NCI-H1436 (cell line): ENCODE measurements around the gene TFDP1.
A peak's percentile ranks its signal among the peaks of the same experiment; 100 is the strongest.

Experiments
- DNase-seq: peaks from one replicate; lab custom pipeline; 2025; lab: John Stamatoyannopoulos, UW

The TFDP1 gene

DNA sequence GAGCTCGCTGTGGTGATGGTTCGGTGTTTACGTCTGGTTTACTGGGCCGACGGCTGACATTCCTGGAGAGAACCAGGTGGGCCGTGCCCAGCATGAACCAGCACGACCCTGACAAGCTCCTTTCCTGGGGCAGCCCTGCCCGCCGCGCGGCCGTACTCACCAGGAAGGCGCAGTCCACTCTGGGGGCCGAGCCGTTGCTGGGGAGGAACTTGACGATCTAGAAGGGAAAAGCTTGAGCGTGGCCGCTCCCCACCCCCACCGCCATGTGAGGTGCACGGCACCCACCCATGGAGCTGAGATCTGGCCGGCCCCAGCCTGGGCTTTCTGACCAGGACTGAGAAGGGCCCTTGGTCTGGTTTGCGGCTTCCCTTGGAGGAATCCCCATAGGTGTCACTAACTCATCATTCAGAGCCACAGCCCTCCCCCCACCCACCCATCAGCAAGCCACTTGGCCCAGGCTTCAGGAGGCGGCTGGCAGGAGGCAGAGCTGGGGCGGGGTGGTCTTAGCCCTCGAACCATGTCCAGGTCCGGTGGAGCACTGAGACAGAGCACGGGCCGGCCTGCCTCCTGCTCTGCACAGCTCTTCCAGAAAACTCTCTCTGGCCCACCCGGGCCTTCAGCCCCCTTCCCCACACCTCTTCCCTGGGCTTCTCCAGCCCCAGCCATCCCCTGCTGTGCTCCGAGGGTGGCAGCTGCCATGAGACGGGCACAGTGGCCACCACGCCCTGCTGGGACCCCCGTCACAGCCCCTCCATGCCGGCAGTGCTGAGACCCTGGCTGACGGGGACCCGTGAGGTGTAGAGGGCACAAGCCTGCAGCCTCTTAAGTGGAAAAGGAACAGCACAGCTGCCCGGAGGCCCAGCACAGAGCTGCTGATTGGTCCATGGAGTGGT, 67.2 kb downstream of the TFDP1 start:
- DNase-seq: no peak

DNA sequence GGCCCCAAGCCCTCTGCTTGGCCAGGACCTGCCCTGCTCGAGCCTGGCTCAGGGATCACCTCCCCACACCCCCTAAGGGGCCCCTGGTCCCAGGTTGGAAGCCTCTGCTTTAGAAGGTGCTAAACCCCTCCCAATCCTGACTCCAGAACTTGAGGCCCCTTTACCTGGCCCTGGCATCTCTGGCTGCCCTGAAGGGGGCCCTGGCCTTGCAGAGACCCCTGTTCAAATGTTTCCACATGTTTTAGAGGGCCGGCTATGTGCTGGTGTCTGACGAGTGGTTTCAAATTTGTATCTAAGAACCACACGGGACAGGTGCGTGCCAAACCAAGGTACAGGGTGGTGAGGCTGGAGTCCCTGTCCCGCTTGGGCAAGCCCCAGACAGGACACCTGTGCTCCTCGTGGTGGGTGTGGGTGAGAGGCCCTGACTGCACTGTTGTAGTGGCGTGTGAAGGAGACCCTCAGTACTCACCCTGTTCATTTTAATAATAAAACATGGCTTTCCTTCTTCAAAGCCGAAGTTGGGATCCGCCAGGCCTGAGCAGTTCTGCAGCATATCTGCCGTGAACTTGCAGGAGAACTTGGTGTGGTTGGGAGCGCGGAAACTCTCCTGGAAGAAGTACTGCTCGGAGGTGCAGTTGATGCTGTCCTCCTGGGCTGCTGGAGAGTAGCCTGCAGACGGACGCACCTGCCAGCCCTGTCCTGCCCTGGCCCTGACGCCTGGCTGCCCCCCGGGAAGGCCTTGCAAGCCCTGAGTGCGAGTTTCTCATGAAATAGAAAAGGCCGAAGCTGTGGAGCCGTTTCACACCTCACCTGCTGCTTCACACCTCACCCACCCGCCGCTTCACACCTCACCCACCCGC, 68.1 kb downstream of the TFDP1 start:
- DNase-seq: no peak

DNA sequence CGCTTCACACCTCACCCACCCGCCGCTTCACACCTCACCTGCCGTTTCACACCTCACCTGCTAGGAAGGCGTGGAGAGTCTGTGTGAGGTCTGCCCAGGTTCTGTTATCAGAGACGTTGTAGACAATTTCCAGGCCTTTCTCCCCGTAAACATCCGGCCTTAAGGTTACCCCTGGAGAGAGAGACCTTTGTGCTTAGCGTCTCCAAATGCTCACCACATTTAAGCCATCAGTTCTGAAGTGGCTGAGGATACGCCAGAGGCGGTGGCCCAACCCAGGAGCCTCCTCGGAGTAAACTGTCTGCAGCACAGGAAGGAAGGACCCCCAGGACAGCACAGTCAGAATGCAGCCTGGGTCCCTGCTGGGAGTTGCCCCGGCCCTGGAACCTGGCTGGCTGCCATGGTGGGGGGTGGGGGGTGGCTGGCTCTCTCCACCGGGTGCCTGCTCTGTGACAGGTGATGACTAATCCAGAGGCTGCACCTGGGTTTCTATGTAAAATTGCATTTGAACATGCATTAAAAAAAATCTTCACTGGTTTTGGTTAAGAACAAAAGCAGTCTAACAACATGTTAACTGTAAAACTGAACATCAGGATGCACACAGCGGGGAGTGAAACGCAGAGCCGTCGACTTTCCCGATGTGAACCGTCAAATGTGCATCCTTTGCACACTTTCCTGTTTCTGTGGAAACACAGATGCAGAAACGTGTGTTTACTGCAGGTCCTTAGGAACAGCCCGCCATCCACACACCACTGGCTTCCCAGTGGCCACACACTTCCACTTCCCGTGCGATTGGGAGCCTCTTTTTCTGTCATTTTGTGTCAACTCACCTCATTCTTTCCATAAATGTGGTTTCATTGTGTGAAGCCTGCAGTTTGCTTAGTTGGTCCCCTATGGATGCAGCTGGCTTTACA, 69.0 kb downstream of the TFDP1 start:
- DNase-seq: peak; percentile 31

DNA sequence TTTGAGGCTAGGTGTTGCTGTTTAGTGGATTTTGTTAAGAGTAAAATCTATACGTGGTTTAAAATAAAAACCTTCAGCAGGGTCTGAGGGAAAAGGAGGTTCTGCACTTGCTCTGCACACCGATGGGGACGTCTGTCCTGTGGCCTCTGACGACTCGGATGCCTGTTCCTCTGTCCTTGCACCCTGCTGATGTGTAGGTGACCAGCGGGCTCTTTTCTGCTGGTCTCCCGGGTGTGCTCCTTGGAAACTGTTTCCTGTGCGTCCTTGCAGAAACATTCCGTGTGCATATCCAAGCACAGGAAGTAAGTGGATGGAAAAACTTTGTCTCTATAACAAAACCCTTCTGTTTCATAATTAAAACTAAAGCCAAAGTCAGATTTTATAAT, 69.6 kb downstream of the TFDP1 start:
- DNase-seq: no peak

DNA sequence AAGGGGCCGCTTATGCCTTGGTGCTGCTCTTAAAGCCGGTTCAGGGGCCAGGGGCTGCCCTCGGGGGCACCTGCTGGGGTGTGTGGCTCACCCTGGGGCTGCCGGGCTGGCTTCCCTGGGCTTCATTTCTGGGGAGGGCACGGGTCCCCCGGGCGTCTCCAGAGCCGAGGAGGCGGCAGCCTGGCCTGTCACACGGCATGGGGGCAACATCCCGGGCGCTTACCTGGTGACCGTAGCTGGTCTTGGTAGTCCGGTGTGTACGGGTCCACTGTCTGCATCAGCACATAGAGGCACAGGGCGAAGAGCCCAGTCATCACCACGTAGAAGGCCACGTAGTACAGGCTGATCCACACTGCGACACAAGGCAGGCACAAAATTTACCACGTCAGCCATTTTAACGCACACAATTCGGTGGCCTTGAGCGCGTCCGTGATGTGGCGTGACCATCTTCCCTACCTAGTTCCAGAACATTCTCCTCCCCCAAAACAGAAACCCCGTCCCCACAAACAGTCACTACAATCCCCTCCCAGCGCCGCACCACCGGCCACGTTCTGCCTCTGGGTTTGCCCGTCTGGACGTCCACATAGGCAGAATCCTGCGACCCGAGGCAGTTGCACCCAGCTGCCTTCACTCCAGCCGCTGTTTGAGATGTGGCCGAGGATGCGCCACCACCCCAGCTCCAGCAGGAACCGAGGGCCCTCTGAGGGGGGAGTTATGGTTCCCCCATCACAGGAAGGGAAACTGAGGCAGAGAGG, 70.2 kb downstream of the TFDP1 start:
- no peak for DNase-seq

DNA sequence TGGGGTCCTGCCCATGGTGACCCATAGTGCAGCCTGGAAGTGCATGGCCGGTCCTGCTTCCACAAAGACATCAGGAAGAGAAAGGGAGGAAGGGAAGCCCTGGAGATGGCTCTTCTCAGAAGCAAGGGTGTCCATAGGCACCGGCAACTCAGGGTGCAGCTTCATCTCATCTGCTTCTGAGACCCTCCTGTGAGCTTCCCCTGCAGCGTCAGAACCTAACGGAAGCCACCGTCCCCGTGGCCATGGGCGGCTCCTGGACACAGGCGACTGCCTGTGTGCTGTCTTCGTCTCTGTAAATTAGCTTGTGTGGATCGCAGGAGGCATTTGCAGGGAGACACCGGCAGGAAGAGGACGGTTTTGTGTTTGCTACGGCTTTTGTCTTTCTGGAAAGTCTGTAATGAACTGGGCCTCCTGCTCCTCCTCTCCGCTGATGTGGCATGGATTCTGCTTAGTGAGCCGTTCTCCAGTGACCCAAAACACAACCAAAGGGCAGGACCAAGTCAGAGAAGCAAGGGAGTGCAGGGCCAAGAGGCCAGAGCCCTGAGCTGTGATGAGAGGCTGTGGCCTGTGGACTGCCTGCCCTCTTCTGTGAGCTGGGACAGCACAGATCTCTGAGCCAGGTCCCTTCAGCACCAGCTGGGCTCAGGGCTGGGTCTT, 70.9 kb downstream of the TFDP1 start:
- DNase-seq: no peak

DNA sequence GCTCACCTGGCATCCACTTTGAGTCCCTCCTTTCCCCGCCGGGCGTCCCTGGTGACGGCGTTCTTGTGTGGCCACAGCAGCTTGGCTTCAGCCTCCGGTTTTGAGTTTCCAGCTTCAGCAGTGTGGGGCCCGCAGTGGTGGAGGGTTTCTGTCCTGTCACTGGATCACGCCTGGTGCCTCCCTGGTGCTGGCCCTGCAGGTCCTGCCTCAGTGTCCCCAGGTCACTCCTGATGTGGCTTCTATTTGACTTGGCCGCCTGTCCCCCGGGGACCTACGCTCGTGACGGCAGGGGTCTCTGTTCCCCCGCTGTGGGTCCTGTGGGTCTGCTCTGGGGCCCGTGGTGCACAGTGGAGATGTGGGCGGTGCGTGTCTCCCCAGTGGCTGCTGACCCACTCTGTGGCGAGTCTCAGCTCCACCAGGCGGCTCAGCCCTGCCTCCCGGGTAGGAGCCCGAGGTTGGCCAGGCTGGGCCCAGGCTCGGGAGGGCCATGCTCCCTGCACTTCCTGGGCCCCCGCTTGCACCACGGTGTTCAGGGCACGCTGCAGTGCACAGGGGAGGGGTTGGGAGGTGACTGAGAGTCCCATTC, 71.5 kb downstream of the TFDP1 start:
- DNase-seq: no peak

DNA sequence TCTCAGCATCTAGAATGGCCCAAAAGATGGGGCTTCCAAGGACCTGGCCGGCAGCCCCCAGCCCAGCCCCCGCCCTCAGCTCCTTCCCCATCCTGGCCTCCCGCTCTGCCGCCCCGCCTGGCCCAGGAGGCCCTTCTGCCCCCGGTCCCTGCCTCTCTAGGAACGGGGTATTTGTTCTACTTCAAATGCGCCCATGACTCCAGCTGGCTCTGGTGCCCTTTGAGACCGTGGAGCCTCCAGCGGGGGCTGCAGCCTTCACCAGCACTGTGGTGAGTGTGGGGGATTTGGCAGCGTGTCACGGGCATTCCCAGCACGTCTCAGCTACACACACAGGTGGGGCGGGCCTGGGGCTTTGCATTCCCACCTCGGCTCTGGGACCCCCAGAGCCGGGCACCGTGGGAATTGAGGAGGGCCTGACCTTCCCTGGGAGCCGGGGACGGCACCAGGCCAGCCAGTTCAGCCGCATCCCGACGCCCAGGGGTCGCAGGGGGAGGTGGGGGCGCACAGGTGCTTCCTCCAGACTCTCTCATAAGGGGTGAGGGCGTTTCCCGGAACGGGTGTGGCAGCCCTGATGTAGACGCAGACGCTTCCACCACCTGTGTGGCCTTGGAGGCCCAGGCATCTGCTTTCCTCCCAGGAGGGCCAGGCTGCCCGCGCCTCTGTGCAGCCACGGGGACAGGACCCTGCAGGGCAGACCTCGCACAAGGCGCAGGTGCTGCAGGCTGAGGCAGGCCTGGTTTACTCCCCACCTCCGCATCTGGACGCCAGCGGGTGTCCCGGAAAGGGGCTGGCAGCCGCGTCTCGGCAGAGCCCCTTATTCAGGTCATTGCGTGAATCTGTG, 72.5 kb downstream of the TFDP1 start:
- DNase-seq: no peak

DNA sequence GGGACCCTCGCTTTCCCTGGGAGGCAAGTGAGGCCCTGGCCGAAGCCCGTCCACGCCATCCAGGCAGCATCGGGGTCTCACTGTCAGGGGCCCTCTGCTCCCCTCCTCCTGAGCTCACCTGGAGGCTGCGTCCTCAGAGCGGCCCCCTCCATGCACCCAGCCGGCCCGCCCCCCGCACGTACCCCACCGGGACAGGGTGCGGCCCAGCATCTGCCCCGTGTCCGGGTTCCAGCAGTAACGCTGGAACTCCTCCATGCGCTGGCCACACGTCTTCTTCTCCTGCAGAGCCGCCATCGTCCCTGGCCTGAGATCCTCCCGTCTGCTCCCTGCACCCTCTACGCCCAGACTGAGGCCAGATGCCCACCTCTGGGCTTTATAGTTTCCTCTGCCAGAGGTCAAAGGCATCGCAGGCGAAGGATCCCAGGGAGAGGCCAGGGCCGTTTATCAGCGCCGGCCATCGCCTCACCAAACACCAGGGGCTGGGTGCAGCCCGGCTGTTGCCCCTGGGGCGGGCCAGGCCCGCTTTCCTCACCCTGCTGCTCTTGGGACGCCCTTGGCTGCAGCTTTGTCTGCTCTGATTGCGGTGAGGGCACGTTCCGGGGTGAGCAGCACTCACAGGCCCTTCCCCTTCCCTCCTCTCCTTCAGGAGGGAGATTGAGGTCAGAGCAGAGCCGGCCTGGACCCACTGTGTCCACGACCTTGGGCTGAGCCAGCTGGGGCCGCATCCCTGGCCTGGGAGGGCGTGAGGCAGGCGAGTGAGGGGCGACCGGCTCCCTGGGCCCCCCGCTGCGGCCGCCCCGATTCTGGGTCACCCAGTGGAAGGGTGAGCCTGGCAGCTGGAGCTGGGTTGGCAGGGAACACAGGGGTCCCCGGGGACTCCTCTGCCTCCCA, 73.5 kb downstream of the TFDP1 start, which contains the start of gene ATP4B:
TSS of gene ATP4B (minus strand) at position 348 of the 891 bp plus-strand sequence. CDS start at position 294, 54 bp downstream.
- no peak for DNase-seq

DNA sequence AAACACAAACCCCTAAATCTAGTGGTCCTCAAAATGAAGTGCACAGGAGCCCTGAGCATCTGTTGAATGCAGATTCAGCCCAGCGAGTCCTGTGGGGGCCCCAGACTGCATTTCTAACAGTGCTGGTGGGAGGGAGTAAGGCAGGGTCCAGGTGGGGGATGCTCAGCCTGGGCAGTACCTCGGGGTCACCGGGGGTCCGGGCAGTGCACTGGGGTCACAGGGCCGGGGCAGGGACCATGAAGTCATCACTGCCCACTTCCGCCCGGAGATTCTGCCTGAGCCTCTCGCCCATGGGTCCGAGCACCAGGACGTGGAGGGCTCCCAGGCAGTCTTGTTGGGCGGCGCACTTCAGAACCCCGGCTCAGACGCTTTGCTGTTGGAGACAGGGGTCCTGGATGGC, 74.3 kb downstream of the TFDP1 start:
- DNase-seq: no peak

DNA sequence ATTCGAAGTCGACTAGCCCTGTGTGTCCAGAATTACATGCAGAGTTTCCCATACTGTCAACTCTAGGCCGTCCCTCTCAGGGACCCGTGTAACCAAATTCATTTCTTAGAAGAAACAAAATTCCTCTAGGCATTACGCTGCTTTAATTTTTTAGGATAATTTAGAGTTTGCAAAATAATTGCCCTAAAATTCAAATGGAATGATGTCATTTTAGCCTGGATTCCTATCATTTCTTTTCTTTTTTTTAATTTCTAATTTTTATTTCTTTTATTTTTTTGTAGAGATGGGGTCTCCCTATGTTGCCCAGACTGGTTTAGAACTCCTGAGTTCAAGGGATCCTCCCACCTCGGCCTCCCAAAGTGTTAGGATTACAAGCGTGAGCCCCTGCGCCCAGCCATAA, 74.8 kb downstream of the TFDP1 start:
- DNase-seq: no peak

DNA sequence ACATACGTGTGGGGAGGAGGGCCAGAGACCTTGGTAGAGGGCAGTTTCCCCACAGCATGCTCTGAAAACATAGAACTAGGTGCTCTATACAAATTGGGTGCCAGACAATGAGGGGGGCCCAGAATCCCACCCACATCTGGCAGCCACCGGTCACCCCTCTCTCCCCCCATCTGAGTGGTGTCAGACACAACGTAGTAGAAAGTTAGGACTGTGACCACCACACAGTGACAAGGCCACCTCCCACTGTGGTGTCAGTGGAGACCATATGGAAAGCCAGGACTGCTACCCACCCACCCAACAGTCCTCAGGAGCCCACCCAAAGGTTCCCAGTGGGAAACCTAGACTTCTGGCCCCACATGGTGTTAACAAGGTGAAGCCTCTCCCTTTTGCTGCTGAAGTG, 75.5 kb downstream of the TFDP1 start:
- DNase-seq: no peak

DNA sequence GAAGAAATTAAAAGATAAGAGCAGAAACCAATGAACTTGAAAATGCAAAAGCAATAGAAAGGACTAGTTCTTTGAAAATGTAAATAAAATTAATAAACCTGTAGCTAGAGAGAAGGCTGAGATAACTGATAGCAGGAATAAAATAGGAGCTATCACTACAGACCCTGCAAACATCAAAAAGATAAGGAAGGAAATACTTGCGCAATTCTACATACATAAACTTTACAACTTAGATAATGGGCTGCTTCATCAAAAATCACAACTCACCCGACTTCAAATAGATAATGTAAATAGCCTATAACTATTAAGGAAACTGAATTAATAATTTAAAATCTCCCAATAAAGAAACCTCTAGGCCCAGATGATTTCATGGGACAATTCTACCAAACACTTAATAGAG, 77.0 kb downstream of the TFDP1 start:
- no peak for DNase-seq

DNA sequence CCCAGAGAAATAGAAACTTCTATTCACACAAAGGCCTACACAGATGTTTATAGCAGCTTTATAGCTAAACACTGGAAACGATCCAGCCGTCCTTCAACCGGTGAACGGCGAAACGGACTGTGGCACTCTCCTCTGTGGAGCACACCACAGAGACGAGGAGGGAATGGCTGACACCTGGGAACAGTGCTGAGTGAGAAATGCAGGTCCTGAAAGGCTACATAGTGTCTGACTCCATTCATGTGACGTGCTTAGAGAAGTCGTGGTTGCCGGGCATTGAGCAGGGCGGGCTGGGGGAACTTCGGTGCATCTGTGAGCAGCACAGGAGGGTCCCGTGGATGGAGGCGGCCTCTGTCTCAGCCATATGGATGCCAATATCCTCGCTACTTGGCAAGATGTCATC, 79.4 kb downstream of the TFDP1 start:
- no peak for DNase-seq

DNA sequence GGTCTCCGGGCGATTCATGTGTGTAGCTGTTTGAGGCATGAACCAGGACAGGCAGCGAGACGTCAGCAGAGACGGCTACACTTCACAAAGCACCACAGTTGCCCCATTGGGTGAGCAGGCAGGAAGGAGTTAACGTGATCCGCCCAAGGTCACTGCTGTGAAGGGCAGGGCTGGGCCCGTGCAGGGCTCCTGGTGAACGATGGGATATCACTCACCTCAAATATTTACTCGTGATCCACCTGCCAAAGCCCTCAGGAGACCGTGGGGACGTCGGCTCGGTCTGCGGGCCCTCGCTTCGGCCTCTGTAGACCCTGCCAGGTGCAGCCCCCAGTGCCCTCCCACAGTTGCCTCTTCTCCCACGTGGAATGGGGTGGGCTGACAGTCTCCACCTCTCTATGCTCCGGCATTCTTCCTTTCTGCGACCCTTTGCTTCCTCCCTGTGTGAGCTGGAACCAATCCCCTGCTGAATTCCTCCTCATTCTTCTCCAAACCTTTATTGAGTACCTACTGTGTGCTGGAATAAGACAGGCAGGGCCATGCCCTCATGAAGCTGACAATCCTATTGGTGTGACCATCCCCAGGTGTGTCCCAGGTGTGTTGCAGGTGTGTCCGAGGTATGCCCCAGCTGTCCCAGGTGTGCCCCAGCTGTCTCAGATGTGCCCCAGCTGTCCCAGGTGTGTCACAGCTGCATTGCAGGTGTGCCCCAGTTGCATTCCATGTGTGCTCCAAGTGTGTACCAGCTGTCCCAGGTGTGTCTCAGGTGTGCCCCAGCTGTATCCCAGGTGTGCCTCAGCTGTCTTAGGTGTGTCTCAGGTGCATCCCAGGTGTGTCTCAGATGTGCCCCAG, 80.4 kb downstream of the TFDP1 start:
- no peak for DNase-seq

DNA sequence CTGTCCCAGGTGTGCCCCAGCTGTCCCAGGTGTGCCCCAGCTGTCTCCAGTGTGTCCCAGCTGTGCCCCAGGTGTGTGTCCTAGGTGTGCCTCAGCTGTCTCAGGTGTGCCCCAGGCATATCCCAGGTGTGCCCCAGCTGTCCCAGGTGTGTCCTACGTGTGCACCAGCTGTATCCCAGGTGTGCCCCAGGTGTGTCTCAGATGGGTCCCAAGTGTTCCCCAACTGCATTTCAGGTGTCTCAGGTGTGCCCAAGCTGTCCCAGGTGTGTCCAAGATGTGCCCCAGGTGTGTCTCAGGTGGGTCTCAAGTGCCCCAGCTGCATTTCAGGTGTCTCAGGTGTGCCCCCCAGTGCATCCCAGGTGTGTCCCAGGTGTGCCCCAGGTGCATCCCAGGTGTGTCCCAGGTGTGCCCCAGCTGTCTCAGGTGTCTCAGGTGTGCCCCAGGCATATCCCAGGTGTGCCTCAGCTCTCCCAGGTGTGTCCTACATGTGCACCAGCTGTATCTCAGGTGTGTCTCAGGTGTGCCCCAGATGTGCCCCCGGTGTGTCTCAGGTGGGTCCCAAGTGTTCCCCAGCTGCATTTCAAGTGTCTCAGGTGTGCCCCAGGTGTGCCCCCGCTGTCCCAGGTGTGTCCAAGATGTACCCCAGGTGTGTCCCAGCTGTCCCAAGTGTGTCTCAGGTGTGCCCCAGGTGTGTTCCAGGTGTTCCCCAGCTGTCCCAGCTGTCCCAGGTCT, 81.2 kb downstream of the TFDP1 start:
- DNase-seq: no peak

DNA sequence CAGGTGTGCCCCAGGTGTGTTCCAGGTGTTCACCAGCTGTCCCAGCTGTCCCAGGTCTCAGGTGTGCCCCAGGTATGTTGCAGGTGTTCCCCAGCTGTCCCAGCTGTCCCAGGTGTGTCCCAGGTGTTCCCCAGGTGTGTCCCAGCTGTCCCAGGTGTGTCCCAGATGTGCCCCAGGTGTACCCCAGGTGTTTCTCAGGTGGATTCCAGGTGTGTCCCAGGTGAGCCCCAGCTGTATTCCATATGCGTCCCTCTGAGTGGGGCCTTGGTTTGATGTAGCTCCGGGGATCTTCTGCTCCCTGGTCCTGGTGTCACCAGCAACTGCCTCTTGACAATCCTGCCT, 81.7 kb downstream of the TFDP1 start:
- DNase-seq: no peak
